ENCODE results near the gene CCDC186.

CCDC186 gene

GRCh38 chr10:114188001-114188400 lies 14.0 kb upstream of the CCDC186 start:
- Histone ChIP-seq H3K27ac (ENCODE audit: low read depth, low read length) (no peak overlapping the region), H3K4me2 (ENCODE audit: low read length) (no peak overlapping the region), H3K79me2 (ENCODE audit: control insufficient read depth, low read length) (no peaks in the 10 kb centered on the region), H4K20me1 (ENCODE audit: control insufficient read depth, insufficient read depth, low read depth, low read length) (no peaks in the 10 kb centered on the region), H3K4me3 (ENCODE audit: low read length) (no peak overlapping the region), H3K4me1 (ENCODE audit: control insufficient read depth, low read length) (no peaks in the 10 kb centered on the region), H3K27me3 (ENCODE audit: control insufficient read depth, low read length) (peaks cover 9% of the 10 kb centered on the region), H3K36me3 (ENCODE audit: control insufficient read depth, low read length) (no peaks in the 10 kb centered on the region), H3F3A (ENCODE audit: control insufficient read depth, insufficient read depth) (no peaks in the 10 kb centered on the region), H3K9me2 (replicated peaks; ENCODE audit: control insufficient read depth, low read length) (no peaks in the 10 kb centered on the region), H3K9me3 (ENCODE audit: control insufficient read depth, insufficient read depth, low read length) (no peaks in the 10 kb centered on the region)
- no peak for TF ChIP-seq CTCF (IDR thresholded peaks at IDR 0.05; ENCODE audit: low read depth, low read length, poor library complexity, severe bottlenecking)
- no peak for TF ChIP-seq EZH2phosphoT487 (IDR thresholded peaks at IDR 0.05; ENCODE audit: borderline replicate concordance, low read length)

- H3K4me3 ChIP-seq (ENCODE audit: low read length) = no peak overlapping the region
- H3K79me2 ChIP-seq (ENCODE audit: control insufficient read depth, low read length) = no peaks in the 10 kb centered on the region
- no peaks in the 10 kb centered on the region for H3F3A ChIP-seq (ENCODE audit: control insufficient read depth, insufficient read depth)
- no peak for TF ChIP-seq EZH2phosphoT487 (IDR thresholded peaks at IDR 0.05; ENCODE audit: borderline replicate concordance, low read length)
- no peak for TF ChIP-seq CTCF (IDR thresholded peaks at IDR 0.05; ENCODE audit: low read depth, low read length, poor library complexity, severe bottlenecking)
- no peak overlapping the region for H3K4me2 ChIP-seq (ENCODE audit: low read length)
- no peaks in the 10 kb centered on the region for H3K36me3 ChIP-seq (ENCODE audit: control insufficient read depth, low read length)
- H3K9me3 ChIP-seq (ENCODE audit: control insufficient read depth, insufficient read depth, low read length) = no peaks in the 10 kb centered on the region
- H3K4me1 ChIP-seq (ENCODE audit: control insufficient read depth, low read length) = no peaks in the 10 kb centered on the region
- H3K27me3 ChIP-seq (ENCODE audit: control insufficient read depth, low read length) = peaks cover 9% of the 10 kb centered on the region
- H3K9me2 ChIP-seq (replicated peaks; ENCODE audit: control insufficient read depth, low read length) = no peaks in the 10 kb centered on the region
- no peak overlapping the region for H3K27ac ChIP-seq (ENCODE audit: low read depth, low read length)
- H4K20me1 ChIP-seq (ENCODE audit: control insufficient read depth, insufficient read depth, low read depth, low read length) = no peaks in the 10 kb centered on the region
Measured at GRCh38 chr10:114184276-114184675, 10.3 kb upstream of the CCDC186 start.

- no peaks in the 10 kb centered on the region for H4K20me1 ChIP-seq (ENCODE audit: control insufficient read depth, insufficient read depth, low read depth, low read length)
- no peak overlapping the region for H3K4me2 ChIP-seq (ENCODE audit: low read length)
- no peak overlapping the region for H3K27ac ChIP-seq (ENCODE audit: low read depth, low read length)
- H3K36me3 ChIP-seq (ENCODE audit: control insufficient read depth, low read length) = no peaks in the 10 kb centered on the region
- H3K4me3 ChIP-seq (ENCODE audit: low read length) = no peak overlapping the region
- no peaks in the 10 kb centered on the region for H3F3A ChIP-seq (ENCODE audit: control insufficient read depth, insufficient read depth)
- H3K9me2 ChIP-seq (replicated peaks; ENCODE audit: control insufficient read depth, low read length) = no peaks in the 10 kb centered on the region
- H3K9me3 ChIP-seq (ENCODE audit: control insufficient read depth, insufficient read depth, low read length) = no peaks in the 10 kb centered on the region
- H3K79me2 ChIP-seq (ENCODE audit: control insufficient read depth, low read length) = no peaks in the 10 kb centered on the region
- no peak for TF ChIP-seq CTCF (IDR thresholded peaks at IDR 0.05; ENCODE audit: low read depth, low read length, poor library complexity, severe bottlenecking)
- TF ChIP-seq EZH2phosphoT487 (IDR thresholded peaks at IDR 0.05; ENCODE audit: borderline replicate concordance, low read length) = no peak
- H3K27me3 ChIP-seq (ENCODE audit: control insufficient read depth, low read length) = peaks cover 9% of the 10 kb centered on the region
- H3K4me1 ChIP-seq (ENCODE audit: control insufficient read depth, low read length) = no peaks in the 10 kb centered on the region
Measured at GRCh38 chr10:114183563-114183962, 9.6 kb upstream of the CCDC186 start.

- Histone ChIP-seq H3K27ac (ENCODE audit: low read depth, low read length) (no peak overlapping the region), H4K20me1 (ENCODE audit: control insufficient read depth, insufficient read depth, low read depth, low read length) (no peaks in the 10 kb centered on the region), H3K9me3 (ENCODE audit: control insufficient read depth, insufficient read depth, low read length) (no peaks in the 10 kb centered on the region), H3F3A (ENCODE audit: control insufficient read depth, insufficient read depth) (no peaks in the 10 kb centered on the region), H3K27me3 (ENCODE audit: control insufficient read depth, low read length) (peaks cover 4% of the 10 kb centered on the region), H3K9me2 (replicated peaks; ENCODE audit: control insufficient read depth, low read length) (no peaks in the 10 kb centered on the region), H3K79me2 (ENCODE audit: control insufficient read depth, low read length) (no peaks in the 10 kb centered on the region), H3K4me2 (ENCODE audit: low read length) (no peak overlapping the region), H3K4me3 (ENCODE audit: low read length) (no peak overlapping the region), H3K36me3 (ENCODE audit: control insufficient read depth, low read length) (no peaks in the 10 kb centered on the region), H3K4me1 (ENCODE audit: control insufficient read depth, low read length) (no peaks in the 10 kb centered on the region)
- TF ChIP-seq CTCF (IDR thresholded peaks at IDR 0.05; ENCODE audit: low read depth, low read length, poor library complexity, severe bottlenecking) = no peak
- no peak for TF ChIP-seq EZH2phosphoT487 (IDR thresholded peaks at IDR 0.05; ENCODE audit: borderline replicate concordance, low read length)
Measured at GRCh38 chr10:114181971-114182370, 8.0 kb upstream of the CCDC186 start.
